ENCODE data around the gene MED12L. TPM values are rescaled to one million over a fixed set of nuclear protein-coding genes. Genes with fewer than 3 reads are reported as not detected.
"Not testable (repeated sequence)": the region's sequence is repeated elsewhere in the genome, so short reads cannot be mapped to it uniquely, and the experiment has no call there.

MED12L gene
- total RNA-seq, 8 experiments from 2014 or later = 5.9 to 15.7 (median 10.0) TPM

- peaks cover 8 to 11% of the 10 kb centered on the region in 2 donors for H3K4me1 ChIP-seq (replicated peaks in 1 of 2)
- 0 to 50% (median 44%) methylated on average over 1 to 2 of the region's 3 CpGs; no CpG with 5 or more reads in 6 of the 10 experiments for WGBS, 10 experiments
- H3K4me3 ChIP-seq = no peak overlapping the region
- peak in 5 of 8 experiments; percentile 64 to 83 (median 71) for ATAC-seq (replicated peaks in 6 of 8)
- in situ Hi-C loops (cut with MboI; ENCODE audit: low pct_unique_long_range_greater_than_20kb in 2 of 9, low sequenced_read_pairs in 9 of 9, unreplicated experiment in 9 of 9) = no loop called here
- H3K27ac ChIP-seq = no peak overlapping the region
Observed at GRCh38 chr3:151075869-151076562, 9.4 kb upstream of the MED12L start.

- no peak for ATAC-seq (replicated peaks in 6 of 8)
- peaks cover 8 to 11% of the 10 kb centered on the region in 2 donors for H3K4me1 ChIP-seq (replicated peaks in 1 of 2)
- H3K4me3 ChIP-seq = no peak overlapping the region
- in situ Hi-C loops (cut with MboI; ENCODE audit: low pct_unique_long_range_greater_than_20kb in 2 of 9, low sequenced_read_pairs in 9 of 9, unreplicated experiment in 9 of 9) = no loop called here
- H3K27ac ChIP-seq = no peak overlapping the region
- 33 to 100% (median 80%) methylated on average over 1 to 4 of the region's 4 CpGs; no CpG with 5 or more reads in 2 of the 10 experiments for WGBS, 10 experiments
Observed at GRCh38 chr3:151076626-151077025, 8.8 kb upstream of the MED12L start.

- ATAC-seq (replicated peaks in 6 of 8); in situ Hi-C loops (cut with MboI; ENCODE audit: low pct_unique_long_range_greater_than_20kb in 2 of 9, low sequenced_read_pairs in 9 of 9, unreplicated experiment in 9 of 9); H3K4me1 ChIP-seq (replicated peaks in 1 of 2); H3K27ac ChIP-seq; H3K4me3 ChIP-seq: not testable (repeated sequence)
- 80% methylated on average over 1 of the region's 1 CpG; no CpG with 5 or more reads in 9 of the 10 experiments for WGBS, 10 experiments
Observed at GRCh38 chr3:151081082-151081481, 4.4 kb upstream of the MED12L start.

DNA sequence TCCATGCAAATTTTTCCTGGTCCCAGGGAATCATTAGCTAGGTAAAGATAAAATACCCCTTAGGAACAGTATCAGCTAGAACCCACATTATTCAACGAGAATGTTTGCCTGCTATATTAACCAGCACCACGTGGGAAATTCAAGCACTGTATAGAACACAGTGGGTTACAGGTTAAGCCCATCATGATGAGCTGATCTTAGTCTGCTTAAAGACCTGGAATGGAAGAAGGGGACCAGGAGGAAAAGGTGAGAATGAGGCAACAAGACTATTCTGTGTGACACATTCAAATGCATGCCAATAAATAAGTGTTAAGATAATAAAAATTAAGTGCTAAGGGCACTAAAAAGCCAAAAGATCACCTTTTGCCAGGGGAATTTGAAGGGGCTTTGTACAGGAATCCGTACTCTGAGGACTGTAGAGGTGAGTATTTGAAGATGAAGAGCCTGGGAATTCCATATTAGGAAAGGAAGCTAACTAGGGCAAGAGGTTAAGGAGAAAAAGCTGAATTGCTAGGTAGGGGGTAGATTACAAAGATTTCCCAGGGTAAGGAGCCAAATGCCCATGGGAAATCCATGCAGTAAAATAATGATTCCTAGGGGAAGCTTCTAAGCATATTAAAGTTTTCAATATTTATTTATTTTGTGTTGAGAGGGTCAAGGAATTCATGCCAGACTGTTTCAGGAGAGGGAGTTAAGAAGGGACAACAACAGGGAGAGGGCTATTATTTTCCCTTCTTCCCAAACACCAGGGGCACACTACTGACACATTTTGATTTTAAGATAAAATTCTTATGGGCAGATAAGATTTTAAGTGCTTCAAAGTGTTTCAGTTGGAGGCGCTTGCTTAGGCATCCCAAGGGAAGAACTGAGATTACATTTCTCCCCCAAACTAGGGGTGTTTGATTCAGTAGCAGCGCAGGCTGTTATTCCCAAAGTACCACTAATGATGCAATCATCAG is 2.3 kb upstream of the MED12L start:
- WGBS, 10 experiments = 0 to 90% (median 50%) methylated on average over 1 to 5 of the region's 5 CpGs
- H3K4me1 ChIP-seq (replicated peaks in 1 of 2) = peaks cover 9 to 11% of the 10 kb centered on the region in 2 donors
- H3K27ac ChIP-seq = no peak overlapping the region
- ATAC-seq (replicated peaks in 6 of 8) = no peak
- in situ Hi-C loops (cut with MboI; ENCODE audit: low pct_unique_long_range_greater_than_20kb in 2 of 9, low sequenced_read_pairs in 9 of 9, unreplicated experiment in 9 of 9) = no loop called here
- no peak overlapping the region for H3K4me3 ChIP-seq

DNA sequence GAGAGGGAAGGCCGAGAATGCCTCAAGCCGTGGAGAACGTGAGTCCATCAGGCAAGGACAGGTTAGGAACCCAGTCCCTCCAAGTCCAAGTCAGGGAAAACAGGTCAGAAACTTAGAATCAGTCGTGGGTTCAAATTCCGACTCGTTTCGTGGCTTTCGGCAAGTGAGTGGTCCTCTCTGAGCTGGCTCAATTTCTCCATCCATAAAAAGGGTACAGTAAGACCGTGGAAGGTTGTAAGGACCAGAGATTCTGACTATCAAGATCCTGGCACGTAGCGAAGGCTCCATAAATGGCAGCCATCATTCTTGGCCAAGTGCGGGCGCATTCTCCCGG is 604 bp upstream of the MED12L start:
- Histone ChIP-seq H3K4me1 (replicated peaks in 1 of 2) (peaks cover 14 to 15% of the 10 kb centered on the region in 2 donors), H3K4me3 (peak overlapping the region; percentile 67 to 84 (median 74)), H3K27ac (no peak overlapping the region)
- in situ Hi-C loops (cut with MboI; ENCODE audit: low pct_unique_long_range_greater_than_20kb in 2 of 9, low sequenced_read_pairs in 9 of 9, unreplicated experiment in 9 of 9) = no loop called here
- WGBS, 10 experiments = 32 to 88% (median 60%) methylated on average over 3 to 9 of the region's 14 CpGs; no CpG with 5 or more reads in 3 of the 10 experiments
- ATAC-seq (replicated peaks in 6 of 8) = no peak

GRCh38 chr3:151085889-151086483 is 522 bp downstream of the MED12L start:
- H3K4me3 ChIP-seq = peak overlapping the region; percentile 67 to 84 (median 74)
- H3K4me1 ChIP-seq (replicated peaks in 1 of 2) = peaks cover 14 to 15% of the 10 kb centered on the region in 2 donors
- 0% methylated on average over 1 to 8 of the region's 60 CpGs; no CpG with 5 or more reads in 8 of the 10 experiments for WGBS, 10 experiments
- in situ Hi-C loops (cut with MboI; ENCODE audit: low pct_unique_long_range_greater_than_20kb in 2 of 9, low sequenced_read_pairs in 9 of 9, unreplicated experiment in 9 of 9) = no loop called here
- ATAC-seq (replicated peaks in 6 of 8) = peak; percentile 8 to 64 (median 58)
- peak overlapping the region; percentile 61 to 72 for H3K27ac ChIP-seq

DNA sequence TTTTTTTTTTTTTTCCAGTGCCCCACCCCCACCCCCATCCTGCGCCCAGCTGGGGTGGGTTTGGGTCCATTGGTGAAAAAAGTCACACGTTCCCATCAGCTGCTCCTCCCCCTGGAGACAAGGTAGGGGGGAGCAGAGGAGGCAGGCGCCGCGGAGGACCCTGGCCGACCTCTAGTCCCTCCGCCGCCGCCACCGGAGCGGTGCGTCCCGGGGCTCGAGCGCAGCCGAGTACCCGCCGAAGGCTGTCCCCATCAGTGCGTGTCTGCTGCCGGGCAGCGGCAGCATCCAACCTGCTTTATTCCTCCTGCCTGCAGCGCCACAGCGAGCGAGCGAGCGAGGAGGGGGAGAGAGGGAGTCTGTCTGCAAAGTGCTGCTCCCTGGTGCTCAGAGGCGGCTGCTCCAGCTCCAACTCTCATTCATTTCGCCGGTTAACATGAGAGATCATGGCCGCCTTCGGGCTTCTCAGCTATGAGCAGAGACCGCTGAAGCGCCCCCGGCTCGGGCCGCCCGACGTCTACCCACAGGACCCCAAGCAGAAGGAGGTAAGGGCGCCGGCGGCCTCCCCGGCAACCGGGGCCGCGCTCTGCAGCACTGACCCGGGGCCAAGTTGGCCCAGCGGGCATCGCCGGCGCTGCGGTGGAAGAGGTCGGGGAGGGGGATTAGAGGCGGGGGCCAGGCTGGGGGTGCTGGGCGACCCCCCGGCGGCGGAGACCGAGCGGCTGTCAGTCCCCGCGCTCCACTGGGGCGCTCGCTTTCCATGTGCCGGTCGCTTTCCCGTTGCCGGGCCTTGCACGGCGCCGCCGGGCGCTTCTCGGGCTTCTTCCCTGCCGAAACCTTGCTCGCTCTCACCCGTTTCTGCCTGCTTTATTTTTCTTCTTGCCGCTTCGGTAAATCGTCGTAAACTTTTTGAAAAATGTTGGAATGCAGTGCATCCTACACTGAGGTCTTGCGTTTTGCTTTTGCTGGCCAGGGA is 1.3 kb downstream of the MED12L start:
- peak; percentile 76 to 86 (median 82) for ATAC-seq (replicated peaks in 6 of 8)
- peak overlapping the region; percentile 67 to 84 (median 74) for H3K4me3 ChIP-seq
- H3K27ac ChIP-seq = peak overlapping the region; percentile 61 to 72
- H3K4me1 ChIP-seq (replicated peaks in 1 of 2) = peaks cover 14 to 15% of the 10 kb centered on the region in 2 donors
- in situ Hi-C loops (cut with MboI; ENCODE audit: low pct_unique_long_range_greater_than_20kb in 2 of 9, low sequenced_read_pairs in 9 of 9, unreplicated experiment in 9 of 9) = no loop called here
- WGBS, 10 experiments = 0 to 11% (median 2%) methylated on average over 1 to 12 of the region's 81 CpGs; no CpG with 5 or more reads in 4 of the 10 experiments

GRCh38 chr3:151087648-151088047 is 2.2 kb downstream of the MED12L start:
- Histone ChIP-seq H3K27ac (no peak overlapping the region), H3K4me3 (peak overlapping the region; percentile 67 to 84 (median 74)), H3K4me1 (replicated peaks in 1 of 2) (peaks cover 14 to 15% of the 10 kb centered on the region in 2 donors)
- no peak for ATAC-seq (replicated peaks in 6 of 8)
- WGBS, 10 experiments = 0 to 88% (median 14%) methylated on average over 1 to 2 of the region's 2 CpGs
- in situ Hi-C loops (cut with MboI; ENCODE audit: low pct_unique_long_range_greater_than_20kb in 2 of 9, low sequenced_read_pairs in 9 of 9, unreplicated experiment in 9 of 9) = no loop called here

- peak in 1 of 8 experiments; percentile 25 for ATAC-seq (replicated peaks in 6 of 8)
- peaks cover 11 to 12% of the 10 kb centered on the region in 2 donors for H3K4me1 ChIP-seq (replicated peaks in 1 of 2)
- no peak overlapping the region for H3K4me3 ChIP-seq
- in situ Hi-C loops (cut with MboI; ENCODE audit: low pct_unique_long_range_greater_than_20kb in 2 of 9, low sequenced_read_pairs in 9 of 9, unreplicated experiment in 9 of 9) = no loop called here
- 51 to 100% (median 90%) methylated on average over 1 to 3 of the region's 3 CpGs; no CpG with 5 or more reads in 2 of the 10 experiments for WGBS, 10 experiments
- H3K27ac ChIP-seq = no peak overlapping the region
Observed at GRCh38 chr3:151091685-151092345, 6.4 kb downstream of the MED12L start.

GRCh38 chr3:151093148-151093547 is 7.7 kb downstream of the MED12L start:
- no peak overlapping the region for H3K4me3 ChIP-seq
- ATAC-seq (replicated peaks in 6 of 8) = no peak
- 71 to 100% (median 92%) methylated on average over 1 to 2 of the region's 2 CpGs; no CpG with 5 or more reads in 5 of the 10 experiments for WGBS, 10 experiments
- in situ Hi-C loops (cut with MboI; ENCODE audit: low pct_unique_long_range_greater_than_20kb in 2 of 9, low sequenced_read_pairs in 9 of 9, unreplicated experiment in 9 of 9) = no loop called here
- no peak overlapping the region for H3K27ac ChIP-seq
- H3K4me1 ChIP-seq (replicated peaks in 1 of 2) = peaks cover 4 to 5% of the 10 kb centered on the region in 2 donors

DNA sequence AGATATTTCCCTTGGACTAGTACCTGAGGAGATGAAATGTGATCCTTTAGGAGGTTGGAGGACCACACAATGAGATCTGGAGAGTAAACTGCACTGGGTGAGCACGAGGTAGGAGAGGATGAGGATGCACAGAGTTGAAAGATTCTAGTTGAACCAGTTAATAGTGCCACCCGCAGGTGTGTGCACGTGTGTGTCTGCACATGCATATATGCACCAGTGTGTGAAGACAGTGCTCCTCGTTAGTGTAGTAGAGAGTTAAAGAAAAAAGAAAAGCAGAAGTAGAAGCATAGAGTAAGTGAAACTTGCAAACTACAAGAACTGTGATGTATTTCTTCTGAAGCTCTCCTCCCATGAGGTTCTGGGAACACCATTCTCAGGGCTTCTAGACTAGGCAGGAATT is 8.4 kb downstream of the MED12L start:
- in situ Hi-C loops (cut with MboI; ENCODE audit: low pct_unique_long_range_greater_than_20kb in 2 of 9, low sequenced_read_pairs in 9 of 9, unreplicated experiment in 9 of 9) = no loop called here
- no peaks in the 10 kb centered on the region for H3K4me1 ChIP-seq (replicated peaks in 1 of 2)
- no peak for ATAC-seq (replicated peaks in 6 of 8)
- H3K4me3 ChIP-seq = no peak overlapping the region
- 20 to 100% (median 67%) methylated on average over 1 to 4 of the region's 4 CpGs for whole genome bisulfite sequencing, 10 experiments
- no peak overlapping the region for H3K27ac ChIP-seq

Measured in motor neuron (in vitro differentiated cells).